ENCODE measurements around the gene KANK4.

DNA sequence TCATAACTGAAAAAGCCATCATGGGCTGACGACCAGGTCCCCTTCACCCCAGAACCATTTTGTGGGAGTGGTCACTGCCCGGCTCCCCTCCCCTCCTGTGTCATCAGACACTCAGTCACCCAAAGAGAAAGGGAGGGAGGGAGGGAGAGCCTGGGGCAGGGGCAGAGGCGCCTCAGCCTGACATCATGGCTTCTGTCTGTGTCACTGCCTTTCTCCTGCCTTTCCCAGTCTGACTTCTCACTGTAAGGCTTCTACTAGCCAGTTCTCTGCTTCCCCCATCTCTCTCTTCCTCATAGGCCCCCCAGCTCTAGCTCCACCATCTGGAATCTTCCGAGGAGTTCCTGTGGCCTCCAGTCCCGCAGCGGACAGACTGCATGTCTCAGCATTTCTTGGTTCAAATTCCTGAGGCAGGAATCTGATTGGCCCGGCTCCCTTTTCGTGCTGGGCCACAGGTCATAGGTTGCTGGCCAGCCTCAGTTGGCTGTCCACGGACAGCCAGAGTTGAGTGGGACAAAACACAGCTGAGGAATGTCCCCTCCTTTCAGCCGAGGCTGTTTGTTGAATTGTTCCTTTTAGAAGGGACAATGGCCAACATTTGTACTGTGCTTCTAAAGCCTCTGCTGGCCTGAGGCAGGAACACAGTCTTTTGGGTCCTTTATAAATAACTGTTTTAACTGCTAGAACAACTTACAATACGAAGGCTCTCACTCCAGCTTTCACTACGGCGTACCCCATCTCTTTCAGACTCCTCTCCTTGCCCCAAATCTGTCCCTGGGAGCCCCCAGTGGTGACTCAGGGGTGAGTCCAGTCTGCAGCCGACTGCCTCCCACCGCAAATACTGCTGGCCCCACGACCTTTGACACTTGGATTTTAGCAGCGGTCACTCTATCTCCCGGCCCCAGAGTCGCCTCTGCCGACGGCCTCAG lies 18.7 kb upstream of the KANK4 start:
- TF ChIP-seq, protein P1, sequence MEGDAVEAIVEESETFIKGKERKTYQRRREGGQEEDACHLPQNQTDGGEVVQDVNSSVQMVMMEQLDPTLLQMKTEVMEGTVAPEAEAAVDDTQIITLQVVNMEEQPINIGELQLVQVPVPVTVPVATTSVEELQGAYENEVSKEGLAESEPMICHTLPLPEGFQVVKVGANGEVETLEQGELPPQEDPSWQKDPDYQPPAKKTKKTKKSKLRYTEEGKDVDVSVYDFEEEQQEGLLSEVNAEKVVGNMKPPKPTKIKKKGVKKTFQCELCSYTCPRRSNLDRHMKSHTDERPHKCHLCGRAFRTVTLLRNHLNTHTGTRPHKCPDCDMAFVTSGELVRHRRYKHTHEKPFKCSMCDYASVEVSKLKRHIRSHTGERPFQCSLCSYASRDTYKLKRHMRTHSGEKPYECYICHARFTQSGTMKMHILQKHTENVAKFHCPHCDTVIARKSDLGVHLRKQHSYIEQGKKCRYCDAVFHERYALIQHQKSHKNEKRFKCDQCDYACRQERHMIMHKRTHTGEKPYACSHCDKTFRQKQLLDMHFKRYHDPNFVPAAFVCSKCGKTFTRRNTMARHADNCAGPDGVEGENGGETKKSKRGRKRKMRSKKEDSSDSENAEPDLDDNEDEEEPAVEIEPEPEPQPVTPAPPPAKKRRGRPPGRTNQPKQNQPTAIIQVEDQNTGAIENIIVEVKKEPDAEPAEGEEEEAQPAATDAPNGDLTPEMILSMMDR (IDR thresholded peaks at IDR 0.05) = no peak
- no peak for TF ChIP-seq POLR2AphosphoS5 (IDR thresholded peaks at IDR 0.05)
